SK-N-MC (cell line): ENCODE data around the gene CAMTA1.

Experiments
- EZH2 ChIP-seq: fragments of 200-600 bp; sonication (generic); IDR thresholded peaks from one replicate; pipeline ENCODE4 v1.6.1; 2017; ENCODE audit warnings: antibody characterized with exemption
- POLR2AphosphoS5 ChIP-seq: IDR thresholded peaks from 2 replicates; pipeline ENCODE4 v1.6.1; 2012; ENCODE audit warnings: mild to moderate bottlenecking, low read depth, low read length, borderline replicate concordance

DNA sequence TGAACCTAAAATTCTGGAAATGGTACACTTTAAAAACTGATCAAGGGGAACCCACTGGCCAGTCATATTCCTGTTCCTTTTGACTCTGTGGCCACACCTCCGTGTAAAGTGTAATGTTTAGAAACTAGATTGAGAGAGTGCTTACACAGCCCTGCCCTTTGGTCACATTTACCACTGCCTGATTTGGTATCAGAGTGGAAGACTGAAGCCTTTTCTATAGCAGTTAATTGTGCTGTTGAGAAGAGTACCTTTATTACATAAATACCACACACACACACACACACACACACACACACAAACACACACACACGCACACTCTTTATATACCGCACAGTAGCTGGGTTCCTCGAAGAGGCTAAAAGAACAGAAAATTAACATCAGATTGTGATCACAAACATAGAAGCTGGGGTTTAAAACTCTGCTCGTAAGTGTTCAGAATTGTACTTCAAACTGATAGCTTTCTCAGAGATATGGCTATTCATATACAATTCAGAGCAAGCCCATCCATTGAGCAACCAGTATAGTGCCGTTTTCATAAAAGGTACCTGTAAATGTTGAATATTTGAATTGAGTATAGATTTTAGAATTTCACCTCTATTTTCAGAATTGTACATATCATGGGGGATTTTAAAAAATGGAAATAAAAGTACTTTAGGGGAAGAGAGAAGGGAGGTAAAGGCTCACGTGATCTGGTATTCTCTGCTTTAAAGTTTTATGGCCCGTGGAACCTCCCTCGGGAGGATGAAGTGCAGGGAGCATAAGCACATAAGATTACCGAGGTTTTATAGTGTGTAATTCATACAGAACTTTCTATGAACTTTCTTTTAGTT is 37.5 kb downstream of the CAMTA1 start:
- TF ChIP-seq EZH2 (no peak), POLR2AphosphoS5 (no peak)
